NCI-H187 (cell line): ENCODE data around the gene RAI14.
"Not testable (repeated sequence)": the region's sequence is repeated elsewhere in the genome, so short reads cannot be mapped to it uniquely, and the experiment has no call there.

Source experiments
- DNase-seq, 2 experiments: peaks; one replicate each; lab custom pipeline; 2025; lab: John Stamatoyannopoulos, UW

RAI14 gene

GRCh38 chr5:34820593-34820992 is 164.5 kb downstream of the RAI14 start:
- DNase-seq: no peak

- no peak for DNase-seq
Measured at GRCh38 chr5:34822956-34823715, 167.0 kb downstream of the RAI14 start.

- DNase-seq: no peak
Measured at GRCh38 chr5:34826347-34826746, 170.2 kb downstream of the RAI14 start.

- DNase-seq: no peak
Measured at GRCh38 chr5:34827588-34828506, 171.7 kb downstream of the RAI14 start.

- DNase-seq: not testable (repeated sequence)
Measured at GRCh38 chr5:34830827-34831226, 174.7 kb downstream of the RAI14 start.

GRCh38 chr5:34831303-34831702 is 175.2 kb downstream of the RAI14 start:
- DNase-seq: no peak

GRCh38 chr5:34832568-34832967 is 176.4 kb downstream of the RAI14 start:
- no peak for DNase-seq

- DNase-seq: no peak
Measured at GRCh38 chr5:34833090-34833489, 177.0 kb downstream of the RAI14 start.

GRCh38 chr5:34833976-34834793 is 178.1 kb downstream of the RAI14 start:
- DNase-seq: no peak

- no peak for DNase-seq
Measured at GRCh38 chr5:34834794-34835089, 178.6 kb downstream of the RAI14 start.

GRCh38 chr5:34835664-34836063 is 179.5 kb downstream of the RAI14 start:
- DNase-seq: no peak

- peak; percentile 68 to 88 for DNase-seq
Measured at GRCh38 chr5:34838785-34839714, 182.9 kb downstream of the RAI14 start, which contains the start of gene TTC23L. Gene TTC23L, plus strand, starts transcription at chr5:34839164. Its CDS starts 1,508 bp downstream, at chr5:34840672.

GRCh38 chr5:34841816-34842215 is 185.7 kb downstream of the RAI14 start:
- no peak for DNase-seq

GRCh38 chr5:34842554-34842953 is 186.4 kb downstream of the RAI14 start:
- no peak for DNase-seq

- DNase-seq: no peak
Measured at GRCh38 chr5:34843497-34843896, 187.4 kb downstream of the RAI14 start.

- no peak for DNase-seq
Measured at GRCh38 chr5:34844106-34844505, 188.0 kb downstream of the RAI14 start.

- DNase-seq: no peak
Measured at GRCh38 chr5:34844999-34845398, 188.9 kb downstream of the RAI14 start.

GRCh38 chr5:34847056-34847455 is 190.9 kb downstream of the RAI14 start:
- DNase-seq: no peak

GRCh38 chr5:34847552-34847951 is 191.4 kb downstream of the RAI14 start:
- no peak for DNase-seq

- no peak for DNase-seq
Measured at GRCh38 chr5:34848230-34848629, 192.1 kb downstream of the RAI14 start.

- no peak for DNase-seq
Measured at GRCh38 chr5:34849253-34849652, 193.1 kb downstream of the RAI14 start.
